SK-N-SH (cell line): ENCODE measurements around the gene CD180. TPM values are rescaled to one million over a fixed set of nuclear protein-coding genes. Genes with fewer than 3 reads are reported as not detected.

Experiments
- CTCF ChIA-PET: fragments of 300-600, 350-600 bp; formaldehyde crosslinking; extraction: SDS; loops from one replicate; lab custom pipeline; 2021; lab: Yijun Ruan, JAX
- POLR2A ChIA-PET: fragments of 350-600 bp; sonication (Branson Sonifier 250); formaldehyde crosslinking; extraction: SDS; loops from one replicate; lab custom pipeline; 2020; ENCODE audit warnings: antibody characterized with exemption, inconsistent platforms; lab: Yijun Ruan, JAX
- DNase-seq: peaks from one replicate; pipeline ENCODE4 v3.0.0; 2012
- H2AFZ ChIP-seq: fragments of 200-600 bp; sonication (generic); 2 replicates; pipeline ENCODE4 v1.8.1; 2016; ENCODE audit warnings: antibody characterized with exemption, mild to moderate bottlenecking, low read depth
- H3F3A ChIP-seq: fragments of 200-600 bp; sonication (generic); replicated peaks from 2 replicates; pipeline ENCODE3; 2016; ENCODE audit warnings: antibody characterized with exemption, mild to moderate bottlenecking; ENCODE audit not compliant: insufficient read depth
- H3K27ac ChIP-seq, 2 experiments: fragments of 200-500 bp in 1 of 2; fragments of 200-600 bp in 1 of 2; sonication (Bioruptor generic) in 1 of 2; sonication (generic), shearing (Covaris generic) in 1 of 2; 2 replicates each; pipeline versions ENCODE4 v1.5.1 to v1.6.1; 2014 to 2016; ENCODE audit warnings: low read depth in 2 of 2, inconsistent platforms in 1 of 2, low read length in 1 of 2, mild to moderate bottlenecking in 1 of 2, mixed read lengths in 1 of 2
- H3K27me3 ChIP-seq: fragments of 200-600 bp; sonication (generic), shearing (Covaris generic); 2 replicates; pipeline ENCODE4 v1.6.1; 2016; ENCODE audit warnings: mixed run types; ENCODE audit not compliant: insufficient read depth
- H3K36me3 ChIP-seq, 2 experiments: fragments of 200-500 bp in 1 of 2; fragments of 200-600 bp in 1 of 2; sonication (Bioruptor generic) in 1 of 2; sonication (generic) in 1 of 2; replicated peaks in 1 of 2; 2 replicates each; pipeline versions ENCODE3 to v1.5.1; 2014 to 2016; ENCODE audit warnings: low read length in 1 of 2, mild to moderate bottlenecking in 1 of 2; ENCODE audit not compliant: insufficient read depth in 2 of 2, control insufficient read depth in 1 of 2
- H3K4me1 ChIP-seq, 2 experiments: fragments of 200-500 bp in 1 of 2; fragments of 200-600 bp in 1 of 2; sonication (Bioruptor generic) in 1 of 2; sonication (generic), shearing (Covaris generic) in 1 of 2; 2 replicates each; pipeline versions ENCODE4 v1.5.1 to v1.6.1; 2014 to 2016; ENCODE audit warnings: low read depth in 1 of 2, low read length in 1 of 2, mixed run types in 1 of 2; ENCODE audit not compliant: insufficient read depth in 2 of 2, control insufficient read depth in 1 of 2
- H3K4me2 ChIP-seq: fragments of 200-600 bp; sonication (generic), shearing (Covaris generic); 2 replicates; pipeline ENCODE4 v1.6.1; 2017; ENCODE audit warnings: mixed run types
- H3K4me3 ChIP-seq, 2 experiments: fragments of 200-500 bp in 1 of 2; fragments of 200-600 bp in 1 of 2; sonication (Bioruptor generic) in 1 of 2; sonication (generic), shearing (Covaris generic) in 1 of 2; 2 replicates each; pipeline versions ENCODE4 v1.5.1 to v1.8.1; 2014 to 2016; ENCODE audit warnings: low read depth in 2 of 2, inconsistent platforms in 1 of 2, low read length in 1 of 2, mild to moderate bottlenecking in 1 of 2, mixed read lengths in 1 of 2, moderate library complexity in 1 of 2
- H3K79me2 ChIP-seq: fragments of 200-600 bp; sonication (generic); 2 replicates; pipeline ENCODE4 v1.8.1; 2017; ENCODE audit warnings: mild to moderate bottlenecking; ENCODE audit not compliant: insufficient read depth
- H3K9ac ChIP-seq: fragments of 200-600 bp; sonication (generic); 2 replicates; pipeline ENCODE4 v1.6.1; 2017; ENCODE audit warnings: mixed run types
- H3K9me2 ChIP-seq: fragments of 200-600 bp; sonication (generic); 2 replicates; pipeline ENCODE4 v1.6.1; 2017; ENCODE audit warnings: mixed run types
- H3K9me3 ChIP-seq: fragments of 200-600 bp; sonication (generic); 2 replicates; pipeline ENCODE4 v1.6.1; 2017; ENCODE audit warnings: mixed run types, mild to moderate bottlenecking, moderate library complexity
- H4K20me1 ChIP-seq: fragments of 200-600 bp; sonication (generic); 2 replicates; pipeline ENCODE4 v1.6.1; 2017; ENCODE audit warnings: mild to moderate bottlenecking, mixed run types; ENCODE audit not compliant: insufficient read depth
- EP300 ChIP-seq, 2 experiments: IDR thresholded peaks; 2 replicates each; pipeline versions ENCODE4 v1.4.0 to v1.6.1; 2012; ENCODE audit warnings: borderline replicate concordance in 1 of 2, low read depth in 1 of 2, low read length in 1 of 2
- EZH2phosphoT487 ChIP-seq: fragments of 200-600 bp; sonication (generic); IDR thresholded peaks from 2 replicates; pipeline ENCODE4 v1.6.1; 2017; ENCODE audit warnings: low read depth, mixed run types, mild to moderate bottlenecking, antibody characterized with exemption, moderate library complexity, borderline replicate concordance
- FOSL2 ChIP-seq: IDR thresholded peaks from 2 replicates; pipeline ENCODE4 v1.4.0; 2012; ENCODE audit warnings: low read depth, mild to moderate bottlenecking, moderate library complexity, borderline replicate concordance
- FOXJ3 ChIP-seq: sonication (generic); formaldehyde crosslinking; IDR thresholded peaks from 2 replicates; pipeline ENCODE4 v1.5.1; 2020; ENCODE audit warnings: mild to moderate bottlenecking, missing genetic modification reagents
- FOXM1 ChIP-seq: IDR thresholded peaks from 2 replicates; pipeline ENCODE4 v1.4.0; 2012; ENCODE audit warnings: low read depth, mild to moderate bottlenecking
- GABPA ChIP-seq: IDR thresholded peaks from 2 replicates; pipeline ENCODE4 v1.4.0; 2012; ENCODE audit warnings: low read depth, mild to moderate bottlenecking
- JUND ChIP-seq: IDR thresholded peaks from 2 replicates; pipeline ENCODE4 v1.4.0; 2012
- MEF2A ChIP-seq: IDR thresholded peaks from 2 replicates; pipeline ENCODE4 v1.4.0; 2012; ENCODE audit warnings: low read depth, borderline replicate concordance
- MXI1 ChIP-seq: IDR thresholded peaks from 2 replicates; pipeline ENCODE4 v1.6.1; 2012; ENCODE audit warnings: mild to moderate bottlenecking, low read depth, low read length, improper control_type of control experiment
- NFIC ChIP-seq: IDR thresholded peaks from 2 replicates; pipeline ENCODE4 v1.4.0; 2012; ENCODE audit warnings: borderline replicate concordance
- RAD21 ChIP-seq: IDR thresholded peaks from 2 replicates; pipeline ENCODE4 v1.6.1; 2012; ENCODE audit warnings: mild to moderate bottlenecking, low read length
- SMC3 ChIP-seq: IDR thresholded peaks from 2 replicates; pipeline ENCODE4 v1.6.1; 2012; ENCODE audit warnings: low read depth, low read length, improper control_type of control experiment
- TAF1 ChIP-seq: IDR thresholded peaks from 2 replicates; pipeline ENCODE4 v1.6.1; 2012; ENCODE audit warnings: low read depth, mild to moderate bottlenecking, low read length, moderate library complexity, borderline replicate concordance
- TCF12 ChIP-seq: IDR thresholded peaks from 2 replicates; pipeline ENCODE4 v1.4.0; 2012
- TEAD4 ChIP-seq: IDR thresholded peaks from 2 replicates; pipeline ENCODE4 v1.4.0; 2012; ENCODE audit warnings: mild to moderate bottlenecking, borderline replicate concordance; ENCODE audit not compliant: insufficient read depth
- WGBS: methylation state at CpG from one replicate; pipeline ENCODE4 v1.1.6; 2017; ENCODE audit warnings: low lambda C conversion rate; 5-methylcytosine and 5-hydroxymethylcytosine counted together
- polyA plus RNA-seq, 3 experiments: library from polyadenylated mRNA; depleted of rRNA; stranded (reverse); fragments of >200 nt; gene quantifications; 2 replicates each; pipeline ENCODE4 v1.2.3, GENCODE V29; 2012
- TF ChIP-seq, protein P1 (sequence below): fragments of 200-600 bp; sonication (generic); IDR thresholded peaks from 2 replicates; pipeline ENCODE4 v1.6.1; 2017; ENCODE audit warnings: antibody characterized with exemption, mild to moderate bottlenecking, moderate library complexity
- TF ChIP-seq, protein P2 (sequence below): IDR thresholded peaks from 2 replicates; pipeline ENCODE4 v1.4.0; 2012; ENCODE audit warnings: low read depth, borderline replicate concordance
- TF ChIP-seq, protein P3 (sequence below): fragments of 150-350 bp; IDR thresholded peaks from 2 replicates; pipeline ENCODE4 v1.6.1; 2017; ENCODE audit warnings: antibody characterized with exemption, low read length, low read depth, borderline replicate concordance

The CD180 gene
- polyA plus RNA-seq, 1 of the 3 experiments (the other 2 are of a cell fraction): 0.02 TPM

DNA sequence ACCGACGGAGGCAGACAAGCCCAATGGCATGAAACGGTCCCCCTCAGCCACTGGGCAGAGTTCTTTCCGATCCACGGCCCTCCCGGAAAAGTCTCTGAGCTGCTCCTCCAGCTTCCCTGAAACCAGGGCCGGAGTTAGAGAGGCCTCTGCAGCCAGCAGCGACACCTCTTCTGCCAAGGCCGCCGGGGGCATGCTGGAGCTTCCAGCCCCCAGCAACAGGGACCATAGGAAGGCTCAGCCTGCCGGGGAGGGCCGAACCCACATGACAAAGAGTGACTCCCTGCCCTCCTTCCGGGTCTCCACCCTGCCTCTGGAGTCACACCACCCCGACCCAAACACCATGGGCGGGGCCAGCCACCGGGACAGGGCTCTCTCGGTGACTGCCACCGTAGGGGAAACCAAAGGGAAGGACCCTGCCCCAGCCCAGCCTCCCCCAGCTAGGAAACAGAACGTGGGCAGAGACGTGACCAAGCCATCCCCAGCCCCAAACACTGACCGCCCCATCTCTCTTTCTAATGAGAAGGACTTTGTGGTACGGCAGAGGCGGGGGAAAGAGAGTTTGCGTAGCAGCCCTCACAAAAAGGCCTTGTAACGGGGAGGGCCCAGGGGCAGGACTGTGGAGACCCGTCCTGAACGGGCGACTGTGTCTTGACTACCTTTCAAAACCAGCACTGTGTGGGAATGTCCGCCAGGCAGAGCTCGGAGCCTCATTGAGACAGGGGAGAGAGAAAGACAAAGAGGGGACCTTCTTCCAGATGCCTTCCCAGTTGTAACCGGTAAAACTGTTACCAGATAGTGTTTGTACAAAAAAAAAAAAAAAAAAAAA lies 29.9 kb downstream of the CD180 start:
- no peak overlapping the region for H2AFZ ChIP-seq
- H3K79me2 ChIP-seq: no peaks in the 10 kb centered on the region
- no peaks in the 10 kb centered on the region for H3K9me3 ChIP-seq
- TF ChIP-seq, protein P1, sequence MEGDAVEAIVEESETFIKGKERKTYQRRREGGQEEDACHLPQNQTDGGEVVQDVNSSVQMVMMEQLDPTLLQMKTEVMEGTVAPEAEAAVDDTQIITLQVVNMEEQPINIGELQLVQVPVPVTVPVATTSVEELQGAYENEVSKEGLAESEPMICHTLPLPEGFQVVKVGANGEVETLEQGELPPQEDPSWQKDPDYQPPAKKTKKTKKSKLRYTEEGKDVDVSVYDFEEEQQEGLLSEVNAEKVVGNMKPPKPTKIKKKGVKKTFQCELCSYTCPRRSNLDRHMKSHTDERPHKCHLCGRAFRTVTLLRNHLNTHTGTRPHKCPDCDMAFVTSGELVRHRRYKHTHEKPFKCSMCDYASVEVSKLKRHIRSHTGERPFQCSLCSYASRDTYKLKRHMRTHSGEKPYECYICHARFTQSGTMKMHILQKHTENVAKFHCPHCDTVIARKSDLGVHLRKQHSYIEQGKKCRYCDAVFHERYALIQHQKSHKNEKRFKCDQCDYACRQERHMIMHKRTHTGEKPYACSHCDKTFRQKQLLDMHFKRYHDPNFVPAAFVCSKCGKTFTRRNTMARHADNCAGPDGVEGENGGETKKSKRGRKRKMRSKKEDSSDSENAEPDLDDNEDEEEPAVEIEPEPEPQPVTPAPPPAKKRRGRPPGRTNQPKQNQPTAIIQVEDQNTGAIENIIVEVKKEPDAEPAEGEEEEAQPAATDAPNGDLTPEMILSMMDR: no peak
- TF ChIP-seq TAF1 (no peak), FOXM1 (no peak), GABPA (no peak), SMC3 (no peak), MEF2A (no peak)
- ChIA-PET POLR2A (no interaction called here), CTCF (interaction anchor here (0.8 to 13.3 kb wide), 7 partner anchors 9 to 1086 kb away, joined by 3 to 201 read pairs (median 4); no protein-coding TSS in a partner anchor)
- H3K27me3 ChIP-seq: no peaks in the 10 kb centered on the region
- no peaks in the 10 kb centered on the region for H4K20me1 ChIP-seq
- no peaks in the 10 kb centered on the region for H3K9me2 ChIP-seq
- H3K4me3 ChIP-seq: no peak overlapping the region
- no peak overlapping the region for H3K4me2 ChIP-seq
- no peak overlapping the region for H3K9ac ChIP-seq
- peaks cover 0 to 26% of the 10 kb centered on the region in 2 experiments for H3K36me3 ChIP-seq
- no peak for DNase-seq
- WGBS: 95% methylated on average over 19 of the region's 31 CpGs
- no peaks in the 10 kb centered on the region for H3K4me1 ChIP-seq
- peaks cover 4% of the 10 kb centered on the region for H3F3A ChIP-seq
- no peak overlapping the region for H3K27ac ChIP-seq

DNA sequence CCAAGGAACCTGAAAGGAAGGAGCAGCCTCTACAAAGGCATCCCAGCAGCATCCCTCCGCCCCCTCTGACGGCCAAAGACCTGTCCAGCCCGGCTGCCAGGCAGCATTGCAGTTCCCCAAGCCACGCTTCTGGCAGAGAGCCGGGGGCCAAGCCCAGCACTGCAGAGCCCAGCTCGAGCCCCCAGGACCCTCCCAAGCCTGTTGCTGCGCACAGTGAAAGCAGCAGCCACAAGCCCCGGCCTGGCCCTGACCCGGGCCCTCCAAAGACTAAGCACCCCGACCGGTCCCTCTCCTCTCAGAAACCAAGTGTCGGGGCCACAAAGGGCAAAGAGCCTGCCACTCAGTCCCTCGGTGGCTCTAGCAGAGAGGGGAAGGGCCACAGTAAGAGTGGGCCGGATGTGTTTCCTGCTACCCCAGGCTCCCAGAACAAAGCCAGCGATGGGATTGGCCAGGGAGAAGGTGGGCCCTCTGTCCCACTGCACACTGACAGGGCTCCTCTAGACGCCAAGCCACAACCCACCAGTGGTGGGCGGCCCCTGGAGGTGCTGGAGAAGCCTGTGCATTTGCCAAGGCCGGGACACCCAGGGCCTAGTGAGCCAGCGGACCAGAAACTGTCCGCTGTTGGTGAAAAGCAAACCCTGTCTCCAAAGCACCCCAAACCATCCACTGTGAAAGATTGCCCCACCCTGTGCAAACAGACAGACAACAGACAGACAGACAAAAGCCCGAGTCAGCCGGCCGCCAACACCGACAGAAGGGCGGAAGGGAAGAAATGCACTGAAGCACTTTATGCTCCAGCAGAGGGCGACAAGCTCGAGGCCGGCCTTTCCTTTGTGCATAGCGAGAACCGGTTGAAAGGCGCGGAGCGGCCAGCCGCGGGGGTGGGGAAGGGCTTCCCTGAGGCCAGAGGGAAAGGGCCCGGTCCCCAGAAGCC lies 30.8 kb downstream of the CD180 start:
- no peaks in the 10 kb centered on the region for H3K27me3 ChIP-seq
- no peaks in the 10 kb centered on the region for H3K79me2 ChIP-seq
- ChIA-PET POLR2A (no interaction called here), CTCF (interaction anchor here (0.9 to 13.3 kb wide), 6 partner anchors 9 to 1087 kb away, joined by 3 to 201 read pairs (median 8); no protein-coding TSS in a partner anchor)
- peak; percentile 41 for DNase-seq
- H3F3A ChIP-seq: peaks cover 8% of the 10 kb centered on the region
- H3K9ac ChIP-seq: no peak overlapping the region
- H4K20me1 ChIP-seq: no peaks in the 10 kb centered on the region
- no peak overlapping the region for H2AFZ ChIP-seq
- H3K36me3 ChIP-seq: peaks cover 0 to 26% of the 10 kb centered on the region in 2 experiments
- no peaks in the 10 kb centered on the region for H3K9me2 ChIP-seq
- H3K27ac ChIP-seq: no peak overlapping the region
- H3K4me2 ChIP-seq: no peak overlapping the region
- 96% methylated on average over 21 of the region's 36 CpGs for WGBS
- peaks cover 4 to 8% of the 10 kb centered on the region in 2 experiments; a peak in 2 of 4 replicates for H3K4me1 ChIP-seq
- TF ChIP-seq EZH2phosphoT487: no peak
- no peak for TF ChIP-seq FOXJ3
- TF ChIP-seq FOXM1: no peak
- TF ChIP-seq, protein P2, sequence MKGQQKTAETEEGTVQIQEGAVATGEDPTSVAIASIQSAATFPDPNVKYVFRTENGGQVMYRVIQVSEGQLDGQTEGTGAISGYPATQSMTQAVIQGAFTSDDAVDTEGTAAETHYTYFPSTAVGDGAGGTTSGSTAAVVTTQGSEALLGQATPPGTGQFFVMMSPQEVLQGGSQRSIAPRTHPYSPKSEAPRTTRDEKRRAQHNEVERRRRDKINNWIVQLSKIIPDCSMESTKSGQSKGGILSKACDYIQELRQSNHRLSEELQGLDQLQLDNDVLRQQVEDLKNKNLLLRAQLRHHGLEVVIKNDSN: no peak
- no peak for TF ChIP-seq GABPA
- TF ChIP-seq RAD21: peak; percentile 18; the same call in 1 of the 2 replicates
- TF ChIP-seq EP300 (IDR thresholded peaks at IDR 0.05; ENCODE audit: borderline replicate concordance in 1 of 2, low read depth in 1 of 2, low read length in 1 of 2): no peak
- no peak for TF ChIP-seq TCF12
- no peak for TF ChIP-seq MXI1
- TF ChIP-seq, protein P1: peak; percentile 23; the same call in 1 of the 2 replicates
- no peak for TF ChIP-seq TEAD4
- TF ChIP-seq JUND: no peak
- TF ChIP-seq, protein P3, sequence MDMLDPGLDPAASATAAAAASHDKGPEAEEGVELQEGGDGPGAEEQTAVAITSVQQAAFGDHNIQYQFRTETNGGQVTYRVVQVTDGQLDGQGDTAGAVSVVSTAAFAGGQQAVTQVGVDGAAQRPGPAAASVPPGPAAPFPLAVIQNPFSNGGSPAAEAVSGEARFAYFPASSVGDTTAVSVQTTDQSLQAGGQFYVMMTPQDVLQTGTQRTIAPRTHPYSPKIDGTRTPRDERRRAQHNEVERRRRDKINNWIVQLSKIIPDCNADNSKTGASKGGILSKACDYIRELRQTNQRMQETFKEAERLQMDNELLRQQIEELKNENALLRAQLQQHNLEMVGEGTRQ: no peak
- TF ChIP-seq FOSL2: no peak
- TF ChIP-seq NFIC: no peak
- TF ChIP-seq, all 33 proteins: peak for 2
- H3K9me3 ChIP-seq: no peaks in the 10 kb centered on the region
- no peak overlapping the region for H3K4me3 ChIP-seq
